ENCODE results near the gene SLC5A10.

GRCh38 chr17:19017804-19018599 lies 66.0 kb downstream of the SLC5A10 start:
- TF ChIP-seq, protein P1, sequence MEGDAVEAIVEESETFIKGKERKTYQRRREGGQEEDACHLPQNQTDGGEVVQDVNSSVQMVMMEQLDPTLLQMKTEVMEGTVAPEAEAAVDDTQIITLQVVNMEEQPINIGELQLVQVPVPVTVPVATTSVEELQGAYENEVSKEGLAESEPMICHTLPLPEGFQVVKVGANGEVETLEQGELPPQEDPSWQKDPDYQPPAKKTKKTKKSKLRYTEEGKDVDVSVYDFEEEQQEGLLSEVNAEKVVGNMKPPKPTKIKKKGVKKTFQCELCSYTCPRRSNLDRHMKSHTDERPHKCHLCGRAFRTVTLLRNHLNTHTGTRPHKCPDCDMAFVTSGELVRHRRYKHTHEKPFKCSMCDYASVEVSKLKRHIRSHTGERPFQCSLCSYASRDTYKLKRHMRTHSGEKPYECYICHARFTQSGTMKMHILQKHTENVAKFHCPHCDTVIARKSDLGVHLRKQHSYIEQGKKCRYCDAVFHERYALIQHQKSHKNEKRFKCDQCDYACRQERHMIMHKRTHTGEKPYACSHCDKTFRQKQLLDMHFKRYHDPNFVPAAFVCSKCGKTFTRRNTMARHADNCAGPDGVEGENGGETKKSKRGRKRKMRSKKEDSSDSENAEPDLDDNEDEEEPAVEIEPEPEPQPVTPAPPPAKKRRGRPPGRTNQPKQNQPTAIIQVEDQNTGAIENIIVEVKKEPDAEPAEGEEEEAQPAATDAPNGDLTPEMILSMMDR (conservative IDR thresholded peaks at IDR 0.05): no peak
- TF ChIP-seq EZH2 (IDR thresholded peaks at IDR 0.05; ENCODE audit: low read depth): no peak
